Colonic mucosa (tissue), 4 donors: ENCODE data around the gene ATP2C2. TPM values are rescaled to one million over a fixed set of nuclear protein-coding genes. Genes with fewer than 3 reads are reported as not detected.
A peak's percentile ranks its signal among the peaks of the same experiment; 100 is the strongest.

Experiments
- DNase-seq: peaks from one replicate; pipeline ENCODE4 v3.0.0-alpha.2; 2020
- H3K27ac ChIP-seq: fragments of 200-600 bp; one replicate; pipeline ENCODE4 v1.8.0; 2021
- H3K27me3 ChIP-seq: fragments of 200-600 bp; one replicate; pipeline ENCODE4 v1.8.0; 2021
- H3K36me3 ChIP-seq: fragments of 200-600 bp; one replicate; pipeline ENCODE4 v1.8.0; 2021
- H3K4me1 ChIP-seq: fragments of 200-600 bp; one replicate; pipeline ENCODE4 v1.8.0; 2021; ENCODE audit warnings: mild to moderate bottlenecking
- H3K4me3 ChIP-seq: fragments of 200-600 bp; one replicate; pipeline ENCODE4 v1.8.0; 2021
- H3K9ac ChIP-seq, 2 donors: one replicate each; pipeline ENCODE4 v1.7.0; 2013; ENCODE audit warnings: control low read depth in 2 of 2, low read depth in 2 of 2, low read length in 2 of 2
- H3K9me3 ChIP-seq: fragments of 200-600 bp; one replicate; pipeline ENCODE4 v1.8.0; 2021
- intact Hi-C: fragments of 100-400 bp; cut with DNase I; formaldehyde crosslinking; loops from one replicate; pipeline ENCODE4 v1.14.1; 2022
- total RNA-seq, 2 donors: library from RNA; stranded (reverse); fragmentation: NEBNext Ultra II Directional in 1 of 2; extraction: Animal tissue kit (Norgen Biotek cat#: 25700) in 1 of 2; gene quantifications; one replicate each; pipeline ENCODE4 v1.2.1, GENCODE V29; 2021
- TF ChIP-seq, protein P1 (sequence below): fragments of 200-600 bp; IDR thresholded peaks from one replicate; pipeline ENCODE4 v1.8.0; 2022; ENCODE audit warnings: antibody characterized with exemption, mild to moderate bottlenecking
- donor health status: healthy.
- donor health status: DM: no; HTN: no; CAD: no.
- donor health status: DM: no; HTN: no; CAD: no.

The ATP2C2 gene
- total RNA-seq, 2 donors from 2014 or later: 126 to 220 TPM

DNA sequence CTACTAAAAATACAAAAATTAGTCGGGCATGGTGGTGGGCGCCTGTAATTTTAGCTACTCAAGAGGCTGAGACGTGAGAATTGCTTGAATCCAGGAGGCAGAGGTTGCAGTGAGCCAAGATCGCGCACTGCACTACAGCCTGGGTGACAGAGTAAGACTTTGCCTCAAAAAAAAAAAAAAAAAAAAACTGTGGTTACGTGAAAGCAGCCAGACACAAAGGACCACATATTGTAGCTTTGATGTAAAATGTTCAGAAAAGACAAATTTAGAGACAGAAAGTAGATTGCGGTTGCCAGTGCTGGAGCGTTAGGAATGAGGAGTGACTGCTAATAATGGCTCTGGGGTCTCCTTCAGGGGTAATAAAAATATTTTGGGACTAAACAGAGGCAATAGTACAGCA lies 140.2 kb downstream of the ATP2C2 start:
- TF ChIP-seq, protein P1, sequence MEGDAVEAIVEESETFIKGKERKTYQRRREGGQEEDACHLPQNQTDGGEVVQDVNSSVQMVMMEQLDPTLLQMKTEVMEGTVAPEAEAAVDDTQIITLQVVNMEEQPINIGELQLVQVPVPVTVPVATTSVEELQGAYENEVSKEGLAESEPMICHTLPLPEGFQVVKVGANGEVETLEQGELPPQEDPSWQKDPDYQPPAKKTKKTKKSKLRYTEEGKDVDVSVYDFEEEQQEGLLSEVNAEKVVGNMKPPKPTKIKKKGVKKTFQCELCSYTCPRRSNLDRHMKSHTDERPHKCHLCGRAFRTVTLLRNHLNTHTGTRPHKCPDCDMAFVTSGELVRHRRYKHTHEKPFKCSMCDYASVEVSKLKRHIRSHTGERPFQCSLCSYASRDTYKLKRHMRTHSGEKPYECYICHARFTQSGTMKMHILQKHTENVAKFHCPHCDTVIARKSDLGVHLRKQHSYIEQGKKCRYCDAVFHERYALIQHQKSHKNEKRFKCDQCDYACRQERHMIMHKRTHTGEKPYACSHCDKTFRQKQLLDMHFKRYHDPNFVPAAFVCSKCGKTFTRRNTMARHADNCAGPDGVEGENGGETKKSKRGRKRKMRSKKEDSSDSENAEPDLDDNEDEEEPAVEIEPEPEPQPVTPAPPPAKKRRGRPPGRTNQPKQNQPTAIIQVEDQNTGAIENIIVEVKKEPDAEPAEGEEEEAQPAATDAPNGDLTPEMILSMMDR: no peak
- Histone ChIP-seq H3K4me1 (no peaks in the 10 kb centered on the region), H3K27ac (no peak overlapping the region), H3K9me3 (no peaks in the 10 kb centered on the region), H3K4me3 (no peak overlapping the region), H3K9ac (no peak overlapping the region), H3K27me3 (no peaks in the 10 kb centered on the region), H3K36me3 (no peaks in the 10 kb centered on the region)
- no peak for DNase-seq
- intact Hi-C loops: no loop called here

DNA sequence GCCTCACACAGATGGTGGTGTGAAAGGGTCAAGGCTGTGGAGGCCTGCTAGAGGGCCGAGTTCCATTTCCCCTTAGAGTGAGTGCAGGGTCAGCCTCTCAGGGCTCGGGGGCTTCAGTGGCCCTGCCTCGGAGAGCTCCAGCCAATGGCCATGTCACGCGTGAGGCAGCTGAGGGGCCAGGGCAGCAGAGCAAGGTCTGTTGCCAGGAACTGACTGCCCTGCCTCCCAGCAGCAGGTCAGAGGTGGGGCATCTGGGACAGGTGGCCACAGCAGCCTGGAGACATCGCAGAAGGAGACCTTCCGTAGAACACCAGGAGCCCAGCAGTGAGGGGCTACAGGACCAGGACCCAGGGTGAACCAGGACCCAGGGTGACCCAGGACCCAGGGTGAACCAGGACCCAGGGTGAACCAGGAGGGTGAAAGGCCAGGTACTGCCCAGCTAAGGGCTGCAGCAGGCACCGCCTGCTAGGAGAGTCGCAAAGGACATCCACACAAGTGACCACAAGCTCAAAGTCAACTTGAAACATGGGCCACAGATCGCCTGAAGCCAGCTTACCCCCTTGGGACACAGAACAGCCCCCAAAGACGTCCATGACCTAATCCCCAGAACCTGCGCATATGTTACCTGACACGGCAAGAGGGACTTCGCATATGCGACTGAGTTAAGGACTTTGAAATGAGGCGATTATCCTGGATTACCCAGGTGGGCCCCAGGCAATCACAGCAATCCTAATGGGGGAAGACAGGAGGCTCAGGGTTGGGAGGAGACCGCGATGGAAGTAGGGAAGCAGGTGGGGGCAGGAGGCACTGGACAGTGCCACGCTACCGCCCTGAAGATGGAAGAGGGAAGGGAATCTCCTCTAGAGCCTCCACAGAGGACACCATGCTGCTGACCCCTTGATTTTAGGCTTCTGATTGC lies 141.0 kb downstream of the ATP2C2 start:
- Histone ChIP-seq H3K4me3 (no peak overlapping the region), H3K9ac (no peak overlapping the region), H3K27me3 (no peaks in the 10 kb centered on the region), H3K36me3 (no peaks in the 10 kb centered on the region), H3K9me3 (no peaks in the 10 kb centered on the region), H3K4me1 (no peaks in the 10 kb centered on the region), H3K27ac (no peak overlapping the region)
- TF ChIP-seq, protein P1: no peak
- intact Hi-C loops: no loop called here
- no peak for DNase-seq

DNA sequence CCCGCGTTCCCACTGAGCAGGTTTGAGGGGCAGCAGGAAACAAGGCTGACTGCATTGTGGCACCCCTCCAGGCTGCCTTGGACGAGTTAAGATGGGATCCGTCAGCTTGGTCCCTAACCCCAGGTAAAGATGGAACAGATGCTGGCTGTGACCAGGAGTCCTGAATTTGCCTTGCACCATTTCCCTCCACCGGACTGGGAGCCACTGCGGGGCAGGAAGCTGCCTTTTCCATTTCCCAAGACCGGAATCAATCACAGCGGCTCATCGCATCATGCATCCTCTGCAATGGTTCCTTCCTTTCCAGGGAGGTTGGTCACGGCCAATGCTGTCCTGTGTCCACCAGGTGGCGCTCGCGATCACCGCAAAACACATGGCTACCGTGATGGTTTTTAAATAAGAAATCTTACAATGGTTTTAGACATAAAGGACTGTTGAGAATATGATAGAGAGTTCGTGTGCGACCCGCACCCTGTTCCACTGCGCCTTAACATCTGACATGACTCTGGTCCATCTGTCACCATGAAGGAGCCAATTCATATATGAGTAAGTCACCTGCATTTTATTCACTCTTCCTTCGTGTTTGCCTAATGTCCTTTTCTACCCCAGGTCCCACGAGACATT lies 143.0 kb downstream of the ATP2C2 start:
- TF ChIP-seq, protein P1: peak; percentile 96
- no peaks in the 10 kb centered on the region for H3K9me3 ChIP-seq
- H3K9ac ChIP-seq: peak overlapping the region in 1 of 2 donors; percentile 8
- H3K27me3 ChIP-seq: no peaks in the 10 kb centered on the region
- no peaks in the 10 kb centered on the region for H3K36me3 ChIP-seq
- no peaks in the 10 kb centered on the region for H3K4me1 ChIP-seq
- DNase-seq: peak; percentile 89
- H3K27ac ChIP-seq: no peak overlapping the region
- H3K4me3 ChIP-seq: no peak overlapping the region
- intact Hi-C loops: loop anchor here (2.0 to 5.0 kb wide), 2 partner anchors 108 to 216 kb away; partner anchors contain the start of gene COTL1

DNA sequence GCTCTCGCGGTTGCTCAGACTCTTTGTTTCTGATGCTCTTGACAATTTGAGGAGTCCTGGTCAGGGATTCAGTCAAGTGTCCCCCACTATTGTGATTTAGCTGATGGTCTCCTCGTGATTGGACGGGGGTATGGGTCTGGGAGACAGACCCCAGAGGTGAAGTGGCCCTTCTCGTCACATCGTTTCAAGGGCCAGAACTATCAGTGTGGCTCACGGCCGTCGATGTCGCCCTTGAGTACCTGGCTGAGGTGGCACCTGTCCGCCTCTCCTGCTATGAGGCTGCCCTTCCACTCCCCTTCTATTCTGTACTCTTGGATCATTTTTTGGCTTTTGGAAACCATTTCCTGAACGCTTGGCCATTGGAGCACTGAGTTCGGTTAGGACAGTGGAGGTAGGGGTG lies 143.5 kb downstream of the ATP2C2 start:
- H3K36me3 ChIP-seq: no peaks in the 10 kb centered on the region
- intact Hi-C loops: loop anchor here (2.0 to 5.0 kb wide), 2 partner anchors 107 to 215 kb away; partner anchors contain the start of gene COTL1
- H3K27me3 ChIP-seq: no peaks in the 10 kb centered on the region
- H3K9ac ChIP-seq: peak overlapping the region in 1 of 2 donors; percentile 8
- H3K4me3 ChIP-seq: no peak overlapping the region
- no peaks in the 10 kb centered on the region for H3K4me1 ChIP-seq
- H3K9me3 ChIP-seq: no peaks in the 10 kb centered on the region
- TF ChIP-seq, protein P1: no peak
- no peak overlapping the region for H3K27ac ChIP-seq
- no peak for DNase-seq

DNA sequence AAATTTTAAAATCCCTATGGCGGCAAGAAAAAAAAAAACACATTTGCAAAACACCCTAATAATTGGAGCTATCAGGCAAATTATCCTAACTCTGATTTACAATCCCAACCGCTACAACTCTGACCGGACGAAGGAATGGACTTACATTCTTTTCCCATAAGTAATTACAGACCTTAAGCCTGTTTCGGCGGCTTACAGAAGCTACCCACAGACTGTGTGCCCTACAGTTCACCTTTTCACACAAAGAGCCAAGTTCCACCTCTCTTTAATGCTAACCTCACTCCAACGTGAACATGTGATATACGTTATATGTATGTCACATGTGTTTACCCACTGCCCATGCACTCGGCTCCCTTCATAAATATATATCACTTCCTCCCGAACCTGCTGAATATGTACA lies 144.8 kb downstream of the ATP2C2 start:
- Histone ChIP-seq H3K4me1 (no peaks in the 10 kb centered on the region), H3K27ac (peak overlapping the region; percentile 40), H3K36me3 (no peaks in the 10 kb centered on the region), H3K9ac (no peak overlapping the region), H3K9me3 (no peaks in the 10 kb centered on the region), H3K27me3 (no peaks in the 10 kb centered on the region), H3K4me3 (no peak overlapping the region)
- no peak for DNase-seq
- TF ChIP-seq, protein P1: no peak
- intact Hi-C loops: loop anchor here (5.0 kb wide), 1 partner anchor 214 kb away; no protein-coding TSS in a partner anchor
